ENCODE data around the gene RETN. TPM values are rescaled to one million over a fixed set of nuclear protein-coding genes. Genes with fewer than 3 reads are reported as not detected.

RETN gene
- polyA plus RNA-seq, 1 experiment: not detected

DNA sequence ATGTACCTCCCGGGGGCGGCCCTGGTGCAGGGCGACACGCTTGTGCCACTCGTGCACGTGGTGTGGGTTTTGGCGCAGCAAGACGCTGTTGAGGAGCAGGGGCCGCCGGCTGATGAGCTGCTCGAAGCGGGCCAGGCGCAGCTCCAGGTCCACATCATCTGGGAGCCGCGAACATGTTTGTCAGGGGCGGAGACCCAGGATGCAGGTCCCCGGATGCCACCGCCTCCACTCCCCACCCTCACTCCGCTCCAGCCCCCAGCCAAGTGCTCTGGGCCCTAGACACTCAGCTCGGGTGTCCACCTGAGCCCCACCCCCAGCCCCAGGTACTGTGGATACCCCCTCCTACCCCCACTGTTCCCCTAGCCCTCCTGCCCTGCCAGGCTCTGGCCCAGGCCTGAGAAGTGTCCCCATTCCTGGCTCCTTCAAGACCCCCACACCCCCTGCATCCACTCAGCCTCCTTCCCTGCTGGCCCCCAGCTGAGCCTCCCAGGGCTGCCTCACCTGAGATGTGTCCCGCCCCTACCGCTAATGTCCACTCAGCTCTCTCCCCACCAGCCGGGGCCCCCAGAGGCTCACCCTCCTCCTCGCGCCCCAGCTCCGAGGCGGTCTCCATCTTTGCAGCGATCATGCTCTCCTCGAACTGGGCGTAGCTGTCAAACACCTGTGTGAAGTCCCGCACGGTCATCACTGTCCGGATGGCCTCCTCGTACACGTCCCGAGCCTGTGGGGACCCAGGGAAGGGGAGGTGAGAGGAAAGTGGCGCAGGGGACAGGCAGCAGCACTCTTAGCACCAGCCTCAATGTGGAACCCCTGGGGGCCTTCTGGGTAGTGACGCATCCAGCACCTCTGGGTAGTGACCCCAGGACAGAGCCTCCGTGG is 44.9 kb upstream of the RETN start:
- no peak overlapping the region for H3K27ac ChIP-seq (ENCODE audit: low read depth, low read length)
- no peaks in the 10 kb centered on the region for H3K27me3 ChIP-seq (ENCODE audit: control insufficient read depth, insufficient read depth, low read length)
- H3K4me3 ChIP-seq (ENCODE audit: low read depth, low read length): no peak overlapping the region
- TF ChIP-seq, protein P1, sequence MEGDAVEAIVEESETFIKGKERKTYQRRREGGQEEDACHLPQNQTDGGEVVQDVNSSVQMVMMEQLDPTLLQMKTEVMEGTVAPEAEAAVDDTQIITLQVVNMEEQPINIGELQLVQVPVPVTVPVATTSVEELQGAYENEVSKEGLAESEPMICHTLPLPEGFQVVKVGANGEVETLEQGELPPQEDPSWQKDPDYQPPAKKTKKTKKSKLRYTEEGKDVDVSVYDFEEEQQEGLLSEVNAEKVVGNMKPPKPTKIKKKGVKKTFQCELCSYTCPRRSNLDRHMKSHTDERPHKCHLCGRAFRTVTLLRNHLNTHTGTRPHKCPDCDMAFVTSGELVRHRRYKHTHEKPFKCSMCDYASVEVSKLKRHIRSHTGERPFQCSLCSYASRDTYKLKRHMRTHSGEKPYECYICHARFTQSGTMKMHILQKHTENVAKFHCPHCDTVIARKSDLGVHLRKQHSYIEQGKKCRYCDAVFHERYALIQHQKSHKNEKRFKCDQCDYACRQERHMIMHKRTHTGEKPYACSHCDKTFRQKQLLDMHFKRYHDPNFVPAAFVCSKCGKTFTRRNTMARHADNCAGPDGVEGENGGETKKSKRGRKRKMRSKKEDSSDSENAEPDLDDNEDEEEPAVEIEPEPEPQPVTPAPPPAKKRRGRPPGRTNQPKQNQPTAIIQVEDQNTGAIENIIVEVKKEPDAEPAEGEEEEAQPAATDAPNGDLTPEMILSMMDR (IDR thresholded peaks at IDR 0.05; ENCODE audit: low read depth, low read length): no peak
- ChIA-PET CTCF (no interaction called here), POLR2A (interaction anchor here (1.1 kb wide), 1 partner anchor 10 kb away, joined by 3 read pairs; the partner anchor contains the start of gene PCP2)
- no peak for DNase-seq (ENCODE audit: low read depth, low spot score)
- no peaks in the 10 kb centered on the region; the same call in 1 of the 2 replicates for H3K9me3 ChIP-seq (ENCODE audit: control insufficient read depth, insufficient read depth, low read length)

DNA sequence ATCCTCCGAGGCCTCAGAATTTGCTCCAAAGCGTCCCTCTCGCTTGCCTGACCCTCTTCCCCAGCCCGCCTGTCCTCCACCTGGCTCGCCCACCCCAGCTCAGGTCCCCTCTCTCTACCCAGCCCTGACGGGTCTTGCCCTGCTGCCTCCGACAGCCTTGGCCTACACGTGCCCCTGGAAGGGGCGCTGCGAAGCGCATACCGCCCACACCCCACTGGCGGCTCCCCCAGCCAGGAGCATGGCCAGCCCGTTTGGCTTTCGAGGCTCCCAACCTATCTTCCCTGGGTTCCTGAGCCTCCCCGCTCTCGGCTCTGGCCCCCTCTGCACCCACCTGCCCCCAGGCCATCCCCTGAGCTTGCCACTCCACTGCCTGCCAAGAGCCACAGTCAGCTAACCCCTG is 44.0 kb upstream of the RETN start:
- DNase-seq (ENCODE audit: low read depth, low spot score): no peak
- Histone ChIP-seq H3K27me3 (ENCODE audit: control insufficient read depth, insufficient read depth, low read length) (no peaks in the 10 kb centered on the region), H3K4me3 (ENCODE audit: low read depth, low read length) (no peak overlapping the region), H3K9me3 (ENCODE audit: control insufficient read depth, insufficient read depth, low read length) (no peaks in the 10 kb centered on the region; the same call in 1 of the 2 replicates), H3K27ac (ENCODE audit: low read depth, low read length) (no peak overlapping the region)
- ChIA-PET CTCF (no interaction called here), POLR2A (interaction anchor here (0.6 kb wide), 1 partner anchor 10 kb away, joined by 3 read pairs; no protein-coding TSS in a partner anchor)
- TF ChIP-seq, protein P1 (IDR thresholded peaks at IDR 0.05; ENCODE audit: low read depth, low read length): no peak

DNA sequence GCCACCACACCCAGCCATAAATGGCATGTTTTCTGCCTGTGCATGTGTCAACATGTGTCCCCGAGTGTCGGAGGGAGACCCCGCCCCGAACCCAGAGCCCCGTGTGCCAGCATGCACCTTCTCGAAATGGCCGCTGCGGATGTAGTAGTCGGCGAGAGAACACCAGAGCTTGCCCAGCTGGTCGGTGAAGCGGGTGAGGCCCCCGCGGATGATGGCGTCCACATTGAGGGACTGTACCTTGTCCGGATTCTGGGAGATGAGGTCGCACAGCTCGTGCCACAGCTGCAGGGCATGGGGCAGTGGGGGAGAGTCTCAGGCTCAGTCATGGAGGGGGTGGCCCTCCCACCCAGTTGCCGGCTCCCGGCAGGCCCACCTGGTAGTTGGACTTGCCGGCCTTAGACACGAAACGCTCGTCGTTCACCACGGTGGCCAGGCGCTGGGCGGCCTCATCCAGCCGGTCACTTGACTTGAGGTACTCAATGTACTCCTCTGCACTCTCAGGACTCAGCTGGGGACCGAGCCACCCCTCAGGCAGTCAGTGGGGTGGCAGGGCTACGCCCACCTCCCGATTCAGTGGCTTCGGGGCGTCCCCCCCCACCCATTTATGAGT is 43.0 kb upstream of the RETN start:
- ChIA-PET POLR2A (no interaction called here), CTCF (no interaction called here)
- TF ChIP-seq, protein P1 (IDR thresholded peaks at IDR 0.05; ENCODE audit: low read depth, low read length): no peak
- DNase-seq (ENCODE audit: low read depth, low spot score): no peak
- H3K27me3 ChIP-seq (ENCODE audit: control insufficient read depth, insufficient read depth, low read length): no peaks in the 10 kb centered on the region
- no peak overlapping the region for H3K27ac ChIP-seq (ENCODE audit: low read depth, low read length)
- no peaks in the 10 kb centered on the region; the same call in 1 of the 2 replicates for H3K9me3 ChIP-seq (ENCODE audit: control insufficient read depth, insufficient read depth, low read length)
- no peak overlapping the region for H3K4me3 ChIP-seq (ENCODE audit: low read depth, low read length)

DNA sequence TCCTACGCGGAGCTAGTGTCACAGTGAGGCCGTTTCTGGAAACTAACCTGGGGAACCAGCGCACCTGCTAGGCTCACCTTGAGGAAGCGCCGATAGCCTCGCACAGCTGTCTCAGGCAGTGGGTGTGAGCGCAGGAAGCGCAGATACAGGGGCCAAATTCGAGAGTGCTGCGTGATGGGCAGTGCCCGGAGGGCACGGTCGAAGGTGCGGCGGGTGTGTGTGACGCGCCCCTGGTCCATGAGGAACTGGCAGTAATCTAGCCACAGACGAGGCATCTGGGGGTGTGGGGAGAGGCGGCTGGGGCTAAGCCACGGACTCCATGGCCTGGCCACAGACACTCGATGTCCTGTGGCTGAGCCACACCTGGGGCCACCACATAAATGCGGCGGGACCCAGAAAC is 41.7 kb upstream of the RETN start:
- TF ChIP-seq, protein P1 (IDR thresholded peaks at IDR 0.05; ENCODE audit: low read depth, low read length): no peak
- Histone ChIP-seq H3K9me3 (ENCODE audit: control insufficient read depth, insufficient read depth, low read length) (no peaks in the 10 kb centered on the region; the same call in 1 of the 2 replicates), H3K27me3 (ENCODE audit: control insufficient read depth, insufficient read depth, low read length) (no peaks in the 10 kb centered on the region), H3K4me3 (ENCODE audit: low read depth, low read length) (no peak overlapping the region), H3K27ac (ENCODE audit: low read depth, low read length) (no peak overlapping the region)
- ChIA-PET POLR2A (interaction anchor here (0.5 kb wide), 1 partner anchor 26 kb away, joined by 4 read pairs; no protein-coding TSS in a partner anchor), CTCF (no interaction called here)
- no peak for DNase-seq (ENCODE audit: low read depth, low spot score)

Measured in AG04450 (cell line).